Skin epidermis (tissue), 12 donors: ENCODE measurements around the gene SLC18A3.

Experiments used
- H3K27ac ChIP-seq, 21 experiments: fragments of 200-600 bp; sonication (generic) in 11 of 21; one replicate each; pipeline ENCODE4 v1.5.0; 2020; ENCODE audit warnings: mild to moderate bottlenecking in 3 of 21, inconsistent platforms in 2 of 21, moderate library complexity in 2 of 21
- H3K4me3 ChIP-seq, 7 experiments: fragments of 200-600 bp; sonication (generic) in 2 of 7; one replicate each; pipeline ENCODE4 v1.5.0; 2020; ENCODE audit warnings: inconsistent platforms in 2 of 7, mild to moderate bottlenecking in 2 of 7, moderate library complexity in 1 of 7

Gene SLC18A3

DNA sequence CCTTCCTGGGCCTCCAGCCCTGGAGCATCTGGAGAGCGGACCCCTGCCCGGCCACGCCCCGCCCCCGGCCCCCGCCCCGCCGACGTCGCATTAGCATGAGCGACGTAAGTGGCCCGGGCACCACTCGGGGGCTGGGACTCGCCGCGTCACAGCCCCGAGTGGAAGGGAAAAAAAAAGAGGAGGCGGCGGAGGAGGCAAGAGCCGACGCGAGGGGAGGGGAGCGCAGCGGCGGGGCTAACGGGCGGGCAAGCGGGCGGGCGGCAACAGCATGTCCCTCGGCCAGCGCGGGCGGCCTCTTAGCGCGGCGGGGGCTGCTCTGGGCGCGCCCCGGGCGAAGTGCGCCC is at the start of gene SLC18A3:
SLC18A3 (plus strand) TSS at position 197 of the 344 bp plus-strand sequence. CDS start 431 bp downstream, outside the sequence.
- Histone ChIP-seq H3K4me3 (peak within 1 kb of the TSS in 1 of 7 experiments; percentile 20), H3K27ac (no peak within 1 kb of the TSS)

DNA sequence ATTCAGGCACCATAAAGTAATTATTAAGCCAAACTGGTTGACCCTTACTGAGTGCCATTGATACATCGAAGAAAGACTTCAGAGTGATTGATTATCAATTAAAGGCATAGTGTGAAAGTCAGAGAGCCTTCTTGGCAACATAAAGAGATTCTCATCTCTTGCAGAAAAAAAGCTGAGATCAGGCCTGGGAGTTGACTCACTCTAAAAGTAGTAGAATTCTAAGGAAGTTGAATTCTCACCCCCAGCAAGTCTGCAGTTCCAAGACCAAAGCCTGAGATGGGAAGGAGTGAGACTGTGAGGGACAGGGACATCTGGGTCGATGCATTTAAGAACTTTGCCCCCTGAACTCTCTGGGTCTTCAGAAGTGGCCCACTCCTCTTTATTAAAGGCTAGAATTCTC is 49.6 kb upstream of the SLC18A3 start:
- no peak overlapping the region for H3K27ac ChIP-seq
- no peak overlapping the region for H3K4me3 ChIP-seq

DNA sequence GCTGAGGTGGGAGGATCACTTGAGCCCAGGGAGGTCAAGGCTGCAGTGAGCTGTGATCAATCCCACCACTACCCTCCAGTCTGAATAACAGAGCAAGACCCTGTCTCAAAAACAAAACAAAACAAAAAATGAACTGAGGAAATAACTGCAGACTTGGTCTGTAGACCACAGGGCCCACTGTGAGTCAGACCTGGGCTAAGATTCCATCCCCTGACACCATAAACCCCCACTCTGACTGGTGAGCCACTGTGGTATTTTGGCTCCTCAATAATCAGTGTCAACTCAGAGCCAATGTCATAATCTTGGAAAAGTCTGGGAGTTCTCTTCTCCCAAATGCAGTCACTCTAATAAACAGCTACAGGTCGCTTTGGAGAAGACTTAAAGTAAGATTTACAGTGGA is 47.2 kb upstream of the SLC18A3 start:
- Histone ChIP-seq H3K4me3 (no peak overlapping the region), H3K27ac (no peak overlapping the region)

GRCh38 chr10:49564461-49565009 is 45.6 kb upstream of the SLC18A3 start:
- H3K4me3 ChIP-seq, result no peak overlapping the region
- H3K27ac ChIP-seq, result no peak overlapping the region

GRCh38 chr10:49567810-49568209 is 42.3 kb upstream of the SLC18A3 start:
- H3K27ac ChIP-seq, result peak overlapping the region in 2 of 21 experiments; percentile 21 to 51
- H3K4me3 ChIP-seq, result no peak overlapping the region

GRCh38 chr10:49568235-49568634 is 41.9 kb upstream of the SLC18A3 start:
- Histone ChIP-seq H3K4me3 (no peak overlapping the region), H3K27ac (peak overlapping the region in 6 of 21 experiments; percentile 15 to 51 (median 28))

- no peak overlapping the region for H3K4me3 ChIP-seq
- H3K27ac ChIP-seq, result peak overlapping the region in 2 of 21 experiments; percentile 15 to 51
These were observed 41.0 kb upstream of the SLC18A3 start for GRCh38 chr10:49569031-49569631.

DNA sequence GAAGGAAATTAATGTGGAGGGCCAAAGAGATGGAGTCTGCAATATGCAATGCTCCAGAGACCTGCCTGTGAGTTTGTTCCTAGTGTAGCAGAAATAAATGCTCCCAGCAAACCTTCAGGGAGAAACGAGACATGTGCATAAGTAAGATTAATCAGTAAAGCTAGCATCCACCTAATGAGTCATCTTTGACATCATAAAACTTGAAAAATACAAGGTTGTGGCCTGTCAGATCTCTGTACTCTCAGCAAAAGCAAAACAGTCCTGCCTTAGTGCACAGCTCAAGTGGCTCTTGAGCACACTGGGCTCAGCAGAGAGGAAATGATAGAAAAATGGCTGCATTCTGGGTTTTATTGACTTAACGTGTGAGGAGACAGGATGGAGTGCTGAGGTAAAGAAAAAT is 38.7 kb upstream of the SLC18A3 start:
- Histone ChIP-seq H3K27ac (no peak overlapping the region), H3K4me3 (no peak overlapping the region)

DNA sequence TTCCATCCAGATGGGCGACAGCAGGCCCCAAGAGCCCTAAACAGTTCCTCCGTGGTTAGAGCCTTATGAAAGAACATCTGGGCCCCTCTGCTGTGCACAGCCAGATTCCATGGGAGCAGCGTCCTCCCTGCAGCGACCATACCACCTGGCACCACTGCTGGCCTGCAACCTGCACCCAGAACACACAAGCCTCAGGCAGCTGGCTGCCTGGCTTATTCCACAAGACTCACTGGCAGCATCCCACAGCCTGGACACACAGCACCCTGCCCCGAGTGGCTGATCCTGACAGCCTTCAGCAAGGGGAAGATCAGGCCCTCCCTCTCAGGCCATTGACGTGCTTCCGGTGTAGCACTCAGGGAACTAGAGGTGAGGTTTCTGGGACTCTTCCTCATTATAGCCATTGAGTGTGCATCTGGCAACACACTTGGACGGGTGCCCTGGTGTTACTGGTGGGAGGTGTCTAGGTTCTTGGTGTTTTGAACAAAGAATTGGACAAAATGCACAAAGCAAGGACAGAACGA is 37.5 kb upstream of the SLC18A3 start:
- Histone ChIP-seq H3K27ac (no peak overlapping the region), H3K4me3 (no peak overlapping the region)

GRCh38 chr10:49575489-49576072 is 34.5 kb upstream of the SLC18A3 start:
- no peak overlapping the region for H3K27ac ChIP-seq
- H3K4me3 ChIP-seq, result no peak overlapping the region

DNA sequence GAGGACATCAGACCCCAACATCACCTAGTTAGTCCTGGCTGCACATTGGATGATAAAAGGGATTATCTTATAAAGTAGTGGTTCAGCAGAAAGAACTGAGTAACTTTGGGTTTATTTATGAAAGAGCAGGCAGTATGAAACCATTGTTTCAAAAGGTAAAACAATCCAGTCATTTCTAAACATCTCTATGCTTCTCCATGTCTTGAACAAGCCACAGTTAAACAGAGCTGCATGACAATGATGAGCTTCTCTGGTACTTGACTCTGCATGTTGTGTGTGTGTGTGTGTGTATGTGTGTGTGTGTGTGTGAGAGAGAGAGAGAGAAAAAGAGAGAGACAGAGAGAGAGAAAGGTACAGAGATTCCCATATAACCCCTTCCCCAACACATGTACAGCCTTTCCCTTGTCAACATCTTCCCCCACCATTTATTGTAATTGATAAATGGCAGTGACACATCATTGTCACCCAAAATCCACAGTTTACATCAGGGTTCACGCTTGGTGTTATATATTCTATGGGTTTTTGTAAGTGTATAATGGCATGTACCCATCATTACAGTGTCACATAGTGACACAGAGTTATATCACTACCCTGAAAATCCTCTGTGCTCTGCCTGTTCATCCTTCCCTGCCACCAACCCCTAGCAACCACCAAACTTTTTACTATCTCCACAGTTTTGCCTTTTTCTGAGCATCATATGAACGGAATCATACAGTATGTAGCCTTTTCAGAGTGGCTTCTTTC is 32.8 kb upstream of the SLC18A3 start:
- H3K27ac ChIP-seq, result no peak overlapping the region

DNA sequence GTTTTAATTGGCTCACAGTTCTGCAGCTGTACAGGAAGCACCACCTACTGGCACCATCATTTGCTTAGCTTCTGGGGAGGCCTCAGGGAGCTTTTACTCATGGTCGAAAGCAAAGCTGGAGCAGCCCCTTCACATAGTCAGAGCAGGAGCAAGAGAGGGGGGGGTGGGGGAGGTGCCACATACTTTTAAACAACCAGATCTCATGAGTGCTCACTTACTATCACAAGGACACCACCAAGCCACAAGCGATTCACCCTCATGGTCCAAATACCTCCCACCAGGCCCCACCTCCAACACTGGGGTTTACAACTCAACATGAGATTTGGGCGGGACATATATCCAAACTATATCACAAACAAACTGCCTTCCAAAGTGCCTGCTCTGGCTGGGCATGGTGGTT is 31.7 kb upstream of the SLC18A3 start:
- Histone ChIP-seq H3K27ac (no peak overlapping the region), H3K4me3 (no peak overlapping the region)

More for the DNA sequence above, 32.8 kb upstream of the SLC18A3 start:
- no peak overlapping the region for H3K4me3 ChIP-seq

DNA sequence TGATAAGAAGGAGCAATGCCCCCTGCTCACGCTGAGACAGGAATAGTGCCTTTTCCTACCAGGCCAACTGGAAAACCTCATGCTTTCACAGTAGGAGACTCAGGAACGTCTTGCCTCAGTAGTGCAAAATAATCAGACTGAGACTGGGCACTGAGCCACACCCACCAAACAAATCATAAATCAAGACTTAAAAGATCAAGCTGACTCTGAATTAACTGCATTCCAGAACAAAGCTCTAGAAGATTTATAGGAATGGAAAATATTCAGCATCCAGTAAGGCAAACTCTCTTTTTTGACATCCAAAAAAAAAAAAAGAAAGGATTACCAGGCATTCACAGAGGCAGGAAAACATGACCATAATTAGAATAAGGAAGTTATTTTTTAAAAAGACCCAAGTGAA is 30.5 kb upstream of the SLC18A3 start:
- H3K27ac ChIP-seq, result no peak overlapping the region
- H3K4me3 ChIP-seq, result no peak overlapping the region

DNA sequence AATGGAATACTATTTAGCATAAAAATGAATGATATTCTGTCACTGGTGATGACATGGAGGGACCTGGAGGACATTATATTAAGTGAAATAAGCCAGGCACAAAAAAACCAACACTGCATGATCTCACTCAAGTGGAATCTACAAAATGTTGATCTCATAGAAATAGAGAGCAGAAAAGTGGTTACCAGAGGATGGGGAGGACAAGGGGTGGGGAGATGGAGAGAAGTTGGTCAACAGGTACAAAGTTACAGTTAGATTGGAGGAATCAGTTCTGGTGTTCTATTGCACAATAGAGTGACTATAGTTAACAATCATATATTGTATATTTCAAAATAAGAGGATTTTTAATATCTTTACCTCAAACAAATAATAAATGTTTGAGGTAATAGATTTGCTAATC is 24.7 kb upstream of the SLC18A3 start:
- Histone ChIP-seq H3K27ac (no peak overlapping the region), H3K4me3 (no peak overlapping the region)

DNA sequence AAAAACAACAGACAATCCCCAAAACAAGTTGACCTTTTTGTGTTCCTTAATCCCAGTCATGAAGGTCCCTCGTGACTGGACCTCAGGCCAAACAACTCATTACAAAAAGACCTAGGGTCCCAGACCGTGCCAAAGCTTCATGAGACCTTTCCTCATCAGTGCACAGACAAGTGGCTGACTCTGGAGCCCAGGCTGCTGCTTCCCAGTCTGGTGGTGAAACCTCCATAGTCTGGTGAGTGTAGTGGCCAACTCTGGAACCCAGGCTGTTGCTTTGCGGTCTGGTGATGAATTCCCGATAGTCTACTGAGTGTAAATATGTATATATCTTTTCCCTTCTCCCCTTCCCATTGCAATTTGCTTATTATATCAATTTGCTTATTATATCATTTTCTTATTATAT is 22.1 kb upstream of the SLC18A3 start:
- no peak overlapping the region for H3K4me3 ChIP-seq
- no peak overlapping the region for H3K27ac ChIP-seq

DNA sequence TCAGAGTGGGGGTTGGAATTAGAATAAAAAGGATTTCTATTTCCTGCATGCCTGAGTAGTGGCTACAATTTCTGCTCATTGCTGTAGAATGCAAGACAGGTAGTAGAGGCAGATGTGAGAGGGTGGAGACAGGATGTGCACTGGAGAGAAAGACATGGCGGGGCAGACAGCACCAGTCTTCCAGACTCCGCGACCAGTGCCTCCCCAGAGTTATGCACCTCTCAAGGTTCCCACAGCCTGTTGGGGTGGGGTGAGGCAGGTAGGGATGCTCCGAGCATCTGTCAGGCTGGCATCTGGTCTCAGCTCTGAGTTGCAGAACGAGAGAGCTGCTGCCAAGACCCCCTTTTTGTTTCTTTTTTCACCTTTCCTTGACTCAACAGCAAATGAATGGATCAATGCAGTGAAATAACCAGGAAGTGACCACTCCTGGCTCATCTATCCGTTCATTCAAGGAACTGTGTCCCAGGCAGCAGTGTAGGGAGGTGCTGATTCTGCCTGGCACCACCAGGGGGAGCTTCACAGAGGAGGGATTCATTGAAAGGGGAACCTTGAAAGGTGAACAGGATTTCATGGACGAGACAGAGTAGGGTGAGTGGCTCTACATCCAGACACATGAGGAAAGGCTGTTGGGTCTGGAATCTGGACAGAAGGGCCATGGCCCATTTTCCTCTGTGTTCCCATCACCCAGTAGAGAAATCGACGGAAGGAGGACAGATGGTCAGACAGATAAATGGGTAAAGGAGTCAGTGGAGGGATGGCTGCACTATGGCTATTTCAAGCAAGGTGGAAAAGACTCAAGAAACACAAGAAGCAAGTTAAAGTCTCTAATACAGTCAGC is 17.2 kb upstream of the SLC18A3 start:
- no peak overlapping the region for H3K4me3 ChIP-seq
- H3K27ac ChIP-seq, result no peak overlapping the region

DNA sequence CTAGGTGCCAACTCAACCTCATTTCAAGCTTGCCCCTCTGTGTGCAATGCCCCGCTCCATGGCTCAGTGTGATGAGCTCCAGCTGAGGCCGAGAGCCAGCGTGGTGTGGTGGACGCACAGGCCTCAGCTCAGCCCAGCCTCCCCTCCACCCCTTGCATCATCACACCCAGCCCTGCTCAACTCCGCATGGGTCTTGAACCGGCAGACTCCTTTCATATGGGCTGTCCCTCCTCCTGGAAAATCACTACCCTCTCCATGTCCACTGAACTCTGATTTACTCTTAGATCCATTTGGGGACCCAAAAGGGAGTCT is 16.6 kb upstream of the SLC18A3 start:
- Histone ChIP-seq H3K27ac (no peak overlapping the region), H3K4me3 (no peak overlapping the region)

GRCh38 chr10:49593998-49594397 is 16.1 kb upstream of the SLC18A3 start:
- Histone ChIP-seq H3K4me3 (no peak overlapping the region), H3K27ac (no peak overlapping the region)

GRCh38 chr10:49594594-49594993 is 15.5 kb upstream of the SLC18A3 start:
- no peak overlapping the region for H3K27ac ChIP-seq
- H3K4me3 ChIP-seq, result no peak overlapping the region
